GM18867 (cell line): Measurements from ENCODE around the gene IFT81.
"Not testable (repeated sequence)": the region's sequence is repeated elsewhere in the genome, so short reads cannot be mapped to it uniquely, and the experiment has no call there.

Source experiments
- ATAC-seq: cut with Tn5 transposase; IDR thresholded peaks from one replicate; pipeline ENCODE4 v1.9.1; 2021; ENCODE audit warnings: mild to moderate bottlenecking, moderate library complexity; ENCODE audit not compliant: unreplicated experiment

IFT81 gene

GRCh38 chr12:110199339-110200123, 75.4 kb downstream of the IFT81 start:
- ATAC-seq: no peak

DNA sequence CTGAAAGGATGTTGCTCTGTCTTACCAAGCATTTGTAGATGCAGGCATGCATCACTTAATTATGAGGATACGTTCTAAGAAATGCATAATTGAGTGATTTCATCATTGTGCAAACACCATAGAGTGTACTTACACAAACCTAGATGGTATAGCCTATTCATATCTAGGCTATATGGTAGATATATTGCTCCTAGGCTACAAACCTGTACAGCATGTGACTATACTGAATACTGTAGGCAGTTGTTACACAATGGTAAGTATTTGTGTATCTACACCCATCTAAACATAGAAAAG, 75.9 kb downstream of the IFT81 start:
- ATAC-seq: no peak

- no peak for ATAC-seq
These were observed 77.8 kb downstream of the IFT81 start for GRCh38 chr12:110201995-110202394.

DNA sequence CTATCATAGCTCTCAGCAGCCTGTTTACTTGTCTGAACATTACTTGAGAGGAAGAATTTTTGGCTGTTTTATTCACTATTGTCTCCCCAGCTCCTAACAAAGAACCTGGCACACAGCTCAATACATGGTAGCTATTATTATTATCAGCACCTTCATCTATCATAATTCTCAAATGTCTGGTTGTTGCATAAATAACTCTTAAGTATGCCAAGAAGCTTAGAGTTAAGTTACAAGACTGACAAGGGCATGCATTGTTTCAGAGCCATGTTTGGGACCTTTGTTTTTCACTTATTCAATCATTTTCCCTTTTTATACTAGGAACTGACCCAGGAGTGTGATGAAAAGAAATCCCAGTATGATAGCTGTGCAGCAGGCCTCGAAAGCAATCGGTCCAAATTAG, 79.4 kb downstream of the IFT81 start:
- ATAC-seq: no peak

DNA sequence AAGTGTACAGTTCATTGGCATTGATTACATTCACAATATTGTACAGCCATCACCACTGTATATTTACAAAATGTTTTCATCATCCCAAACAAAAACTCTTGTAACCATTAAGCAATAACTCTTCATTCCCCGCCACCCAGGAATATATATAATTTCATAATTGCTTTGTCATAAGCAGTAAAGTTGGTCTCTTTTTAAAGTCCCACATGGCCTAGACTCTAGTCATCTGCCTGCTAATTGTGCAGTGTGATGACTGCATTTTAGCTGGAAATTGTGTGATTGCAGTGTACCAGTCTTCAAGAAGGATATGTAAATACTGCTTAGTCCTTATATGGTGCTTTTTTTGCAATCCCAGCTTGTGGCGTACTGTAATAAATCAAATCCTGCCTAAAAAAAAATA, 81.8 kb downstream of the IFT81 start:
- no peak for ATAC-seq

DNA sequence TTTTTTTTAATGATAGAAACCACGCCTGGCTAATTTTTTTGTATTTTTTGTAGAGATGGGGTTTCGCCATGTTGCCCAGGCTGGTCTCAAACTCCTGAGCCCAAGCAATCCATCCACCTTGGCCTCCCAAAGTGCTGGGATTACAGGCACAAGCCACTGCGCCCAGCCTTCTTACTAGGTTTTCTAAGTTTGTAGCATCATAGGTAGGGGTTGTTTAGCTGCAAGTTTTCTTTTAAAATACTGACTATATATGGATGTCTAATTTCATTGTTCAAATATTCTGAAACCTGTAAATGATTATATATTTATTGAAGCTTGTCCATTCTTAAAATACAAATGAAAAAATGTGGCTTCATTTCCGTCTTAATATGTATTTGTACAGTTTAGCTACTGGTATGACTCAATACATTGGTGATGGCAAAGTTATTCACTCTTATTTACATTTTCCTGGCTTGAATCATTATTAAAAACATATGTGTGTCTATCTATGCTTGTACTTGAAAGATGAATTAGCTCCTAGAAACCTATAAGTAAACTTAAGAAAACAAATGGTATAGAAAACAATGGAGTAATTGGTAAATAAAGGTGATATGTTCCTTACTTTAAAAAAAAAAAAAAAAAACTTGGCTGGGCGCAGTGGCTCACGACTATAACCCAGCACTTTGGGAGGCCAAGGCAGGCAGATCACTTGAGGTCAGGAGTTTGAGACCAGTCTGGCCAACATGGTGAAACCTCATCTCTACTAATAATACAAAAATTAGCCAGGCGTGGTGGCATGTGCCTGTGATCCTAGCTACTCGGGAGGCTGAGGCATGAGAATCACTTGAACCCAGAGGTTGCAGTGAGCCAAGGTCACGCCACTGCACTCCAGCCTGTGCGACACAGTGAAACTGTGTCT, 87.7 kb downstream of the IFT81 start:
- not testable (repeated sequence) for ATAC-seq

DNA sequence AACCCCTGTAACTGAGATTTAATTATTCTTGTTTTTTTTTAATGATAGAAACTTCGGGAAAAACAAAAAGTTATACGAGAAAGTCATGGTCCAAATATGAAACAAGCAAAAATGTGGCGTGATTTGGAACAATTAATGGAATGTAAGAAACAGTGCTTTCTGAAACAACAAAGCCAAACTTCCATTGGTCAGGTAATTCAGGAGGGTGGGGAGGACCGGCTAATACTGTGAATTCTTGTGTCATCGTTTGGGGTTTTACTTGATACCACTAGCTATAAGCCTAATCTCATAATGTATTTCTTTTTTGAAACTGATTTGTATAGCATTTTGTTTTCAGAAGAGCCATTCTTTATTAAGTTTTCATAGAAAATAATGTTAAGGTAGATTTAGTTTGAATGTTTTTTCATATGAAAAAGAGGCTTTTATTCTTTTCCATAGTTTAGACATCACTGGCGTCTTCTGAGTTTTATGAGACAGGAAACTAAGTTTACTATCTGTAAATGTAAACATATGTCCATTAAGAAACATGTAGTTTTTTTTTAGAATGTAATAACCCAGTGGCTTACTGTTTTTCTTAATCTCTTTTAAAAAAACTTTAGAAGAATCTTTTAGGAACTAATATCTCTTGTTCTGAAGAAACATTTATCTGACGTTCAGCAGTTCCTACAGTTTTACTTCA, 94.0 kb downstream of the IFT81 start:
- ATAC-seq: no peak

DNA sequence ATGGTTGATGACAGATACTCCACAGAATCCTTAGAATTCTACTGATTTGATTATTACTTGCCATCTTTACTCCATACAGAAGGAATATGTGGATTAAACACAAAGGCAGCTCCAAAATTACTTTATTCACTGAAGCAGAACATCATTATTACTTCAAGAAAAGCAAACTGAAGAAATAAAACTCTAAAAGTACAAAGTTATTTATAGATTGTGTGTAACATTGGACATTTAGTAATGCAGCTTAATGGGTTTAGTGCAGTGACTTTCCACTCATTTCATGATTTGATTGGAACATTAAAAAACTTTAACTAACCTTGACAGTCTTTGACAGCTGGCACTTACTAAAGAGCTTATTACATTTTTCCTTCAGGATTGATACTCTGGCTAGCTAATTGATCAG, 97.9 kb downstream of the IFT81 start:
- no peak for ATAC-seq

DNA sequence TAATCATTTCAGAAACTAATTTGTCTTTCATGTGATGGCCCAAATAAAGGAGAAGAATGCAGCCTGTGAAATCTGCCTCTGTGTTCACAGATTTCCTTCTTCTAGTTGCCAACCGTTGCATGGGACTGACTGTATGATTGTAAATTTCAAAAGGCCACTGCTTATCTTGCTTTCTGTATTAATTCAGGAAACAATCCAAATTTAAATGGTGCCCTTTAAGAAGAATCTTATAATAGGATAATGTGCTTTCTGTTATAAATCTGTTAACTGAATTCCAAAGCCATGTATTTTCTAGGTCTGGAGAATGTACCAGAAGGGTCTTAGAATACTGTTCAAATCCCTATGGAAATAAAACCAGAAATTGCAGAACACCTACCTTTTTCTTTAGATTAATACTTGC, 98.3 kb downstream of the IFT81 start:
- no peak for ATAC-seq

DNA sequence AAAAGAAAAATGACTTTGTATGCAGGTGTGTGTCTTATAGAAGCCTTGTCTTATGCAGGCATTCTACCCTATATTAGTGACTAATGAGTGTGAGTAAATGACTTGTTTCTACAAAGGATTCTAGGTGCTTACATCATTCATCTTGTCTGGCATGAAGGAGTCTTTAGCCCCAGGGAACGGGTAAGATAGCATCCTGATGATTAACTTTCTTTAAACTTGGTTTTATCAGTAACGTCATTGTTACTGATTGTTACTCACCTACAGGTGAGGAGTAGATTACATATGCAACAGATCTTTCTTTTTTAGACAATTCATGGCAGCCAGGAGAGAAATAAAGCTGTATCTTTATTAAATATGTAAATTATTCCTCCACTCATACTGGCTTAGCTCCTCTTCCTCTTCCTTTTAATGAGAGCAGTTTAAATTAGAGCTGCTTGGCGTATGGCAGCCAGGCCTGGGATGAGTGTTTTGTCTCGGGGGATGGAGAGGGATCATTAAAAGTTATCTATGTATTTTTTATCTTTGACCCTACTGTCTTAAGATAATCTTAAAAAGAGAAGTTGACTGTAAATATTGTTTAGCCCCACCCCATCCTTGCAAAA, 99.7 kb downstream of the IFT81 start:
- no peak for ATAC-seq

GRCh38 chr12:110224379-110225304, 100.5 kb downstream of the IFT81 start:
- ATAC-seq: no peak

- no peak for ATAC-seq
These were observed 103.0 kb downstream of the IFT81 start for GRCh38 chr12:110227138-110227537.

- not testable (repeated sequence) for ATAC-seq
These were observed 104.2 kb downstream of the IFT81 start for GRCh38 chr12:110228348-110228747.

GRCh38 chr12:110228756-110229155, 104.6 kb downstream of the IFT81 start:
- no peak for ATAC-seq

DNA sequence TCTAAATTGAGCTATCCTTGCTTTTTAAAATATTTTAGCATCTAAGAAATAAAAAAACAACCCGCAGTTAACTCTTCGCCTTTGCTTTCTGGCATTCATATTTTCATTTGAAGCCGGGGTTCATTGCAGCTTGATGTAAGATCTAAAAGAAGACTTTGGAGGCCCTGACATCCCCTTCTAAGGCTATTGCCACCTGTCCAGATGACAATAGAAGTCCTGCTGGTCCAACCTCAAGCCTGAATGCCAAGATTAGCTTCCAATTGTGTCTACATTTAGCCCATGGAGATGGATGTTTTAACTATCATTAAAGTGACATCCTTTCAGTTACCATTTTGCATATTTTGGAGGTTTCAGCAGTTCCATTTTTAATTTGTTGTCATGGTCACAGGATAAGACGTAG, 105.3 kb downstream of the IFT81 start:
- ATAC-seq: no peak

- no peak for ATAC-seq
These were observed 106.5 kb downstream of the IFT81 start for GRCh38 chr12:110230655-110231054.

DNA sequence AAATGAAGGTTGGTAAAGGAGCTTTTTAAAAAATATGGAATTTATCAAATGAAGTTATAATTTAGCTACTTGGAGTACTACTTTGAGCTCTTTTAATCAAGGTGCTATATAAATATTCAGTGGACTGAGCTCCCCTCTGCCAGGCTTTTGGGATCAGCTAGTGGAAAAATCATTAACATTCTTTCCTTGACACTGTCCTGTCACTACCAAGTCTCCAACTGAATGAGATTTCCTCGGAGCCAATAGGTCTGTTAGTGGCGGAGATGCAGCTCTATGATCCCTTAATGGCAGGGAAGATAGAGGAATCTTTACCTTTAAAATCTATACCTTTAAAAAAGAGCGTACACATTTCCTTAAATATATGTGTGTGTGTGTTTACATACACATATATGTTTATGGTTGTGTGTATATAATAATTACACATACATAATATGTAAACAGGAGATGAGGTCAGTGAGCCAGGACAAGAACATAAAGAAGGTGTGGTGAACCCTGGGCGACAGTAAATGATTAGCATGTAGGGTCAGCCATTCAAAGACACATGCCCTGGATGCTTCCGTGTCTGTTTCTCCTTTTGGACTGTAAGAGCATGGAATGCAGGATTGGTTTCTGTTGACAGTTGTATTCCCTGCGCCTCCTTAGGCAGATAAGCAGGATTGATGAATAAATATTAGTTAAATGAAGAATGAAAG, 109.2 kb downstream of the IFT81 start:
- no peak for ATAC-seq

DNA sequence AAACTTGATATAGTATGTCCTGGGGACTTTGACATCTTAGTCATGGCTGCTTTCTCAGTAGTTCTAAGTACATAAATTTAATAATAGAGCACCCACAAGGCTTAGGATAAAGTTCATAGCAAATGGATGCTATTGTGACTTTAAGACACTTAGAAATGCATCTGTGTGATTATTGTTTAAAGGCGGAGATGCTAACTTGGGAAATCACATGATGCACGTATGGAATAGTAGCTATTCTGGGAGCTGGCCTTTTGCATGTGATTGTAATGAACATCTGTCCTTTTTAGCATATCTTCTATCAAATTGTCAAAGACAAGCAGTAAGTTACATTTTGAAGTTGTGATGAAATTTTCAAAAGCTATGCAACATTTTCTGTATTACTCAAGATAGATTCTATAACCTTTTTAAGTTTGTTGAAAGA, 110.2 kb downstream of the IFT81 start:
- no peak for ATAC-seq

GRCh38 chr12:110234755-110235154, 110.6 kb downstream of the IFT81 start:
- ATAC-seq: no peak

GRCh38 chr12:110235383-110235782, 111.2 kb downstream of the IFT81 start:
- no peak for ATAC-seq
